GM23338 (cell line): ENCODE data around the gene FBXO2. TPM values are rescaled to one million over a fixed set of nuclear protein-coding genes. Genes with fewer than 3 reads are reported as not detected.

Source experiments
- ATAC-seq: fragments of 200-7000 bp; cut with Tn5 transposase; 3 replicates; pipeline ENCODE4 v1.9.1; 2020
- DNase-seq: peaks from one replicate; pipeline ENCODE4 v3.0.0-alpha.2; 2015; ENCODE audit warnings: low spot score
- H2AFZ ChIP-seq: fragments of 200-600 bp; sonication (generic); 2 replicates; pipeline ENCODE4 v1.8.0; 2016; ENCODE audit warnings: antibody characterized with exemption, mild to moderate bottlenecking, moderate library complexity
- H3F3A ChIP-seq: fragments of 200-600 bp; sonication (generic); replicated peaks from 2 replicates; pipeline ENCODE4 v1.8.0; 2017; ENCODE audit warnings: antibody characterized with exemption, mixed run types, low read depth
- H3K27ac ChIP-seq: fragments of 200-600 bp; sonication (generic); 2 replicates; pipeline ENCODE4 v1.6.1; 2016; ENCODE audit warnings: low read depth
- H3K27me3 ChIP-seq: fragments of 200-600 bp; sonication (generic); 2 replicates; pipeline ENCODE4 v1.8.0; 2016; ENCODE audit warnings: mild to moderate bottlenecking, mixed run types, moderate library complexity; ENCODE audit not compliant: insufficient read depth
- H3K36me3 ChIP-seq: fragments of 200-600 bp; sonication (generic); 2 replicates; pipeline ENCODE4 v1.8.0; 2016; ENCODE audit warnings: mild to moderate bottlenecking; ENCODE audit not compliant: insufficient read depth
- H3K4me1 ChIP-seq: fragments of 200-600 bp; sonication (generic); 2 replicates; pipeline ENCODE4 v1.8.0; 2016; ENCODE audit warnings: mild to moderate bottlenecking, moderate library complexity; ENCODE audit not compliant: insufficient read depth
- H3K4me2 ChIP-seq: fragments of 200-600 bp; sonication (generic); 2 replicates; pipeline ENCODE4 v1.7.1; 2017; ENCODE audit warnings: mixed run types
- H3K4me3 ChIP-seq: fragments of 200-600 bp; sonication (generic); 2 replicates; pipeline ENCODE4 v1.6.1; 2016; ENCODE audit warnings: mixed run types
- H3K79me2 ChIP-seq: fragments of 200-600 bp; sonication (generic); replicated peaks from 2 replicates; pipeline ENCODE4 v1.8.0; 2017; ENCODE audit warnings: mild to moderate bottlenecking; ENCODE audit not compliant: insufficient read depth
- H3K9me2 ChIP-seq: fragments of 200-600 bp; sonication (generic); 2 replicates; pipeline ENCODE4 v1.8.0; 2017; ENCODE audit not compliant: insufficient read depth
- H4K20me1 ChIP-seq: fragments of 200-600 bp; sonication (generic); replicated peaks from 2 replicates; pipeline ENCODE4 v1.8.0; 2017; ENCODE audit warnings: mild to moderate bottlenecking; ENCODE audit not compliant: insufficient read depth
- H3K27ac Mint-ChIP-seq: 2 replicates; pipeline ENCODE4 v1.8.0; 2020; ENCODE audit warnings: inconsistent platforms, mild to moderate bottlenecking, moderate library complexity, mixed read lengths
- H3K27me3 Mint-ChIP-seq: 3 replicates; pipeline ENCODE4 v1.8.0; 2022; ENCODE audit warnings: low read depth, mild to moderate bottlenecking, moderate library complexity, mixed read lengths, inconsistent platforms; ENCODE audit not compliant: insufficient read depth, poor library complexity
- H3K36me3 Mint-ChIP-seq: 3 replicates; pipeline ENCODE4 v1.8.0; 2021; ENCODE audit warnings: low read depth, mild to moderate bottlenecking, inconsistent platforms, moderate library complexity, mixed read lengths
- H3K4me1 Mint-ChIP-seq: 3 replicates; pipeline ENCODE4 v1.8.0; 2020; ENCODE audit warnings: mild to moderate bottlenecking, inconsistent platforms, mixed read lengths
- H3K4me3 Mint-ChIP-seq: 3 replicates; pipeline ENCODE4 v1.8.0; 2021; ENCODE audit warnings: moderate library complexity, mild to moderate bottlenecking, inconsistent platforms, mixed read lengths
- H3K9me3 Mint-ChIP-seq: 3 replicates; pipeline ENCODE4 v1.8.0; 2020; ENCODE audit warnings: moderate library complexity, mild to moderate bottlenecking, inconsistent platforms, mixed read lengths
- JUNB ChIP-seq: IDR thresholded peaks from one replicate; pipeline ENCODE4 v1.6.1; 2016; ENCODE audit warnings: antibody characterized with exemption; ENCODE audit not compliant: unreplicated experiment
- NANOG ChIP-seq: IDR thresholded peaks from 2 replicates; pipeline ENCODE4 v1.6.1; 2016; ENCODE audit warnings: antibody characterized with exemption, borderline replicate concordance
- POLR2AphosphoS5 ChIP-seq: IDR thresholded peaks from 2 replicates; pipeline ENCODE4 v1.6.1; 2016; ENCODE audit warnings: antibody characterized with exemption, low read depth
- STAT1 ChIP-seq: IDR thresholded peaks from one replicate; pipeline ENCODE4 v1.6.1; 2016; ENCODE audit warnings: antibody characterized with exemption; ENCODE audit not compliant: unreplicated experiment
- ZNF114 ChIP-seq: fragments of 250-450 bp; sonication (Bioruptor Pico); IDR thresholded peaks from 2 replicates; pipeline ENCODE4 v1.5.0; 2020; ENCODE audit warnings: mild to moderate bottlenecking, moderate library complexity
- ZNF331 ChIP-seq: fragments of 250-450 bp; sonication (Bioruptor Pico); IDR thresholded peaks from 2 replicates; pipeline ENCODE4 v1.5.0; 2020; ENCODE audit warnings: low read depth, mild to moderate bottlenecking, moderate library complexity
- polyA plus RNA-seq: library from polyadenylated mRNA; unstranded; fragments of >200 nt; fragmentation: Nextera tagmentation; extraction: Ambion mirVana; gene quantifications from 2 replicates; pipeline ENCODE4 v1.2.1, GENCODE V29; 2016
- total RNA-seq: library from RNA; depleted of rRNA; stranded (reverse); fragments of >200 nt; shearing (Covaris generic); gene quantifications from 2 replicates; pipeline ENCODE4 v1.2.3, GENCODE V29; 2014
- TF ChIP-seq, protein P1 (sequence below), 2 experiments: fragments of 200-600 bp in 1 of 2; sonication (generic) in 1 of 2; conservative IDR thresholded peaks; 2 replicates each; pipeline versions ENCODE4 v1.5.1 to v1.6.1; 2016 to 2017; ENCODE audit warnings: antibody characterized with exemption in 2 of 2, low read depth in 2 of 2, mild to moderate bottlenecking in 2 of 2, moderate library complexity in 1 of 2
- TF ChIP-seq, protein P2 (sequence below): IDR thresholded peaks from 2 replicates; pipeline ENCODE4 v1.6.1; 2016; ENCODE audit warnings: antibody characterized with exemption
- TF ChIP-seq, protein P3 (sequence below): IDR thresholded peaks from one replicate; pipeline ENCODE4 v1.6.1; 2018; ENCODE audit warnings: antibody characterized with exemption; ENCODE audit not compliant: unreplicated experiment

FBXO2 gene
- total and polyA plus RNA-seq, 2 experiments from 2014 or later: 44.4 to 84.6 TPM

DNA sequence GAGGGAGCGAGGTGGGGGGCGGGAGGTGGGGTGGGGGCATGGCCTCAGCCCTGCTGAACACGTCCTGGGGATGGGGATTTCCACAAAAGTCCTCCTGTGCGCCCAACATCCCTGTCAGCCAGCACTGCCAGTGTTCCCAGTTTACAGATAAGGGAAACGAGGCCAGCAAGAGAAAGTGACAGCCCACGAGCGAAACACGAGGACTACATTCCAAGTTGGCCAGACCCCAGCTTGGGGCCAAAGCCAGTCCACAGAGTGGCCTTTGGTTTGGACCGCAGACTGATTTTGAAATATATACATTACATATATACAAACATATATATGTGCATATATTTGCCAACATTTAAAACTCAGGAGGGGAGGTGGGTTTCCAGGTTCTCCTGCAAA is 5.0 kb downstream of the FBXO2 start (continued):
- TF ChIP-seq, protein P1, sequence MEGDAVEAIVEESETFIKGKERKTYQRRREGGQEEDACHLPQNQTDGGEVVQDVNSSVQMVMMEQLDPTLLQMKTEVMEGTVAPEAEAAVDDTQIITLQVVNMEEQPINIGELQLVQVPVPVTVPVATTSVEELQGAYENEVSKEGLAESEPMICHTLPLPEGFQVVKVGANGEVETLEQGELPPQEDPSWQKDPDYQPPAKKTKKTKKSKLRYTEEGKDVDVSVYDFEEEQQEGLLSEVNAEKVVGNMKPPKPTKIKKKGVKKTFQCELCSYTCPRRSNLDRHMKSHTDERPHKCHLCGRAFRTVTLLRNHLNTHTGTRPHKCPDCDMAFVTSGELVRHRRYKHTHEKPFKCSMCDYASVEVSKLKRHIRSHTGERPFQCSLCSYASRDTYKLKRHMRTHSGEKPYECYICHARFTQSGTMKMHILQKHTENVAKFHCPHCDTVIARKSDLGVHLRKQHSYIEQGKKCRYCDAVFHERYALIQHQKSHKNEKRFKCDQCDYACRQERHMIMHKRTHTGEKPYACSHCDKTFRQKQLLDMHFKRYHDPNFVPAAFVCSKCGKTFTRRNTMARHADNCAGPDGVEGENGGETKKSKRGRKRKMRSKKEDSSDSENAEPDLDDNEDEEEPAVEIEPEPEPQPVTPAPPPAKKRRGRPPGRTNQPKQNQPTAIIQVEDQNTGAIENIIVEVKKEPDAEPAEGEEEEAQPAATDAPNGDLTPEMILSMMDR (conservative IDR thresholded peaks at IDR 0.05; ENCODE audit: low read depth in 2 of 2): no peak
- TF ChIP-seq ZNF331 (no peak), JUNB (no peak)
- TF ChIP-seq, protein P2, sequence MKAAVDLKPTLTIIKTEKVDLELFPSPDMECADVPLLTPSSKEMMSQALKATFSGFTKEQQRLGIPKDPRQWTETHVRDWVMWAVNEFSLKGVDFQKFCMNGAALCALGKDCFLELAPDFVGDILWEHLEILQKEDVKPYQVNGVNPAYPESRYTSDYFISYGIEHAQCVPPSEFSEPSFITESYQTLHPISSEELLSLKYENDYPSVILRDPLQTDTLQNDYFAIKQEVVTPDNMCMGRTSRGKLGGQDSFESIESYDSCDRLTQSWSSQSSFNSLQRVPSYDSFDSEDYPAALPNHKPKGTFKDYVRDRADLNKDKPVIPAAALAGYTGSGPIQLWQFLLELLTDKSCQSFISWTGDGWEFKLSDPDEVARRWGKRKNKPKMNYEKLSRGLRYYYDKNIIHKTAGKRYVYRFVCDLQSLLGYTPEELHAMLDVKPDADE: no peak
- TF ChIP-seq, protein P3, sequence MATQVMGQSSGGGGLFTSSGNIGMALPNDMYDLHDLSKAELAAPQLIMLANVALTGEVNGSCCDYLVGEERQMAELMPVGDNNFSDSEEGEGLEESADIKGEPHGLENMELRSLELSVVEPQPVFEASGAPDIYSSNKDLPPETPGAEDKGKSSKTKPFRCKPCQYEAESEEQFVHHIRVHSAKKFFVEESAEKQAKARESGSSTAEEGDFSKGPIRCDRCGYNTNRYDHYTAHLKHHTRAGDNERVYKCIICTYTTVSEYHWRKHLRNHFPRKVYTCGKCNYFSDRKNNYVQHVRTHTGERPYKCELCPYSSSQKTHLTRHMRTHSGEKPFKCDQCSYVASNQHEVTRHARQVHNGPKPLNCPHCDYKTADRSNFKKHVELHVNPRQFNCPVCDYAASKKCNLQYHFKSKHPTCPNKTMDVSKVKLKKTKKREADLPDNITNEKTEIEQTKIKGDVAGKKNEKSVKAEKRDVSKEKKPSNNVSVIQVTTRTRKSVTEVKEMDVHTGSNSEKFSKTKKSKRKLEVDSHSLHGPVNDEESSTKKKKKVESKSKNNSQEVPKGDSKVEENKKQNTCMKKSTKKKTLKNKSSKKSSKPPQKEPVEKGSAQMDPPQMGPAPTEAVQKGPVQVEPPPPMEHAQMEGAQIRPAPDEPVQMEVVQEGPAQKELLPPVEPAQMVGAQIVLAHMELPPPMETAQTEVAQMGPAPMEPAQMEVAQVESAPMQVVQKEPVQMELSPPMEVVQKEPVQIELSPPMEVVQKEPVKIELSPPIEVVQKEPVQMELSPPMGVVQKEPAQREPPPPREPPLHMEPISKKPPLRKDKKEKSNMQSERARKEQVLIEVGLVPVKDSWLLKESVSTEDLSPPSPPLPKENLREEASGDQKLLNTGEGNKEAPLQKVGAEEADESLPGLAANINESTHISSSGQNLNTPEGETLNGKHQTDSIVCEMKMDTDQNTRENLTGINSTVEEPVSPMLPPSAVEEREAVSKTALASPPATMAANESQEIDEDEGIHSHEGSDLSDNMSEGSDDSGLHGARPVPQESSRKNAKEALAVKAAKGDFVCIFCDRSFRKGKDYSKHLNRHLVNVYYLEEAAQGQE: no peak

DNA sequence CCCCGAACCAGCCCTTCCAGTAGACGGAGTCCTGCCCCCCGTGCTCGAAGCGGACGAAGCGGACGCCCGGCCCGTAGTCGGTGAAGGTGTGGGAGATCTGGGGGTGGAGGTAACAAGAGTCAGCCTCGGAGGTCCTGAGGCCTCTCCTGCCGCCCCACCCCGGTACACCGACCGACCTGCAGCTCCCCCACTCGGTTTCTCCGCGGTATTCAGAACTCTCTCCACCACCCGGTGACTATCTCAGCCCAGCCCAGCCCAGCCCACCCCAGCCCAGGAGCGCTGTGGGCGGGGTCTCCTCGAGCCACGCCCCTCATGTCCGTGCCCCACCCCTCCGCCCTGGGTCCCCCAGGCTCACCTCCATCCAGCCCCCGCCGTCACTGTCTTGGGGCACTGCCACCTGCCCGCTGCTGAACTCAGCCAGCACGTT is 5.5 kb downstream of the FBXO2 start:
- H3K27me3 ChIP-seq: no peaks in the 10 kb centered on the region
- H3K36me3 ChIP-seq: no peaks in the 10 kb centered on the region
- no peaks in the 10 kb centered on the region for H3K9me2 ChIP-seq
- peak overlapping the region; percentile 23; the same call in 1 of the 2 replicates for H3K4me3 ChIP-seq
- Mint-ChIP-seq H3K4me1 (peaks cover 35% of the 10 kb centered on the region), H3K27me3 (peaks cover 25% of the 10 kb centered on the region), H3K9me3 (no peaks in the 10 kb centered on the region; the same call in 2 of the 3 replicates), H3K27ac (no peak overlapping the region), H3K4me3 (peak overlapping the region; percentile 57), H3K36me3 (peaks cover 2% of the 10 kb centered on the region; the same call in 1 of the 3 replicates)
- H3K4me1 ChIP-seq: peaks cover 29% of the 10 kb centered on the region
- H3F3A ChIP-seq: peaks cover 13% of the 10 kb centered on the region; the same call in 1 of the 2 replicates
- peak; percentile 63 for ATAC-seq
- peaks cover 8% of the 10 kb centered on the region for H4K20me1 ChIP-seq
- peaks cover 20% of the 10 kb centered on the region for H3K79me2 ChIP-seq
- TF ChIP-seq JUNB (no peak), POLR2AphosphoS5 (no peak), ZNF114 (no peak), STAT1 (no peak), NANOG (no peak)
- TF ChIP-seq, protein P3: no peak
- peak overlapping the region; percentile 65 for H3K4me2 ChIP-seq
- H2AFZ ChIP-seq: no peak overlapping the region
- peak; percentile 79 for DNase-seq
- no peak overlapping the region for H3K27ac ChIP-seq
